Tibial artery (tissue), 4 donors: Measurements from ENCODE around the gene CCR6.

Experiments used
- DNase-seq, 2 donors: peaks; one replicate each; pipeline ENCODE4 v3.0.0-alpha.2; 2019
- H3K27ac ChIP-seq, 2 donors: fragments of 200-600 bp; sonication (generic) in 1 of 2; 1 replicate in 1 of 2; 2 replicates in 1 of 2; pipeline ENCODE4 v1.5.1; 2018 to 2019; ENCODE audit warnings: mild to moderate bottlenecking in 1 of 2
- H3K27me3 ChIP-seq, 2 donors: fragments of 200-600 bp; sonication (generic) in 1 of 2; one replicate each; pipeline versions ENCODE4 v1.5.1 to v1.6.0; 2016 to 2019
- H3K36me3 ChIP-seq, 3 donors: fragments of 200-600 bp; sonication (generic) in 2 of 3; one replicate each; pipeline ENCODE4 v1.5.1; 2016 to 2019; ENCODE audit warnings: mild to moderate bottlenecking in 2 of 3
- H3K4me1 ChIP-seq, 4 donors: fragments of 200-600 bp; sonication (generic) in 2 of 4; 1 replicate in 3 of 4; 2 replicates in 1 of 4; pipeline ENCODE4 v1.5.1; 2016 to 2019
- H3K4me3 ChIP-seq, 2 donors: fragments of 200-600 bp; sonication (generic) in 1 of 2; 1 replicate in 1 of 2; 2 replicates in 1 of 2; pipeline ENCODE4 v1.5.1; 2018 to 2019; ENCODE audit warnings: mild to moderate bottlenecking in 2 of 2
- H3K9me3 ChIP-seq, 3 donors: fragments of 200-600 bp; sonication (generic) in 1 of 3; one replicate each; pipeline ENCODE4 v1.5.1; 2016 to 2019
- CTCF ChIP-seq, 2 experiments: fragments of 200-600 bp in 1 of 2; fragments of 450-650 bp in 1 of 2; IDR thresholded peaks; one replicate each; pipeline ENCODE4 v1.5.1; 2017 to 2019; ENCODE audit warnings: antibody characterized with exemption in 2 of 2, mild to moderate bottlenecking in 1 of 2, moderate library complexity in 1 of 2
- intact Hi-C: fragments of 100-400 bp; cut with DNase I; formaldehyde crosslinking; loops from one replicate; pipeline ENCODE4 v1.15.0; 2023; ENCODE audit warnings: low total_unique reads

Gene CCR6

GRCh38 chr6:167129159-167129558 lies 6.3 kb downstream of the CCR6 start:
- intact Hi-C loops, result no loop called here
- TF ChIP-seq CTCF (IDR thresholded peaks at IDR 0.05), result no peak
- no peaks in the 10 kb centered on the region for H3K4me1 ChIP-seq

GRCh38 chr6:167129562-167129961 lies 6.7 kb downstream of the CCR6 start:
- TF ChIP-seq CTCF (IDR thresholded peaks at IDR 0.05), result no peak
- H3K4me1 ChIP-seq, result no peaks in the 10 kb centered on the region
- no peaks in the 10 kb centered on the region for H3K27me3 ChIP-seq
- DNase-seq, result no peak
- intact Hi-C loops, result no loop called here
- H3K36me3 ChIP-seq, result no peaks in the 10 kb centered on the region
- no peak overlapping the region for H3K4me3 ChIP-seq
- no peak overlapping the region for H3K27ac ChIP-seq
- H3K9me3 ChIP-seq, result no peaks in the 10 kb centered on the region

More at GRCh38 chr6:167129159-167129558, 6.3 kb downstream of the CCR6 start:
- no peaks in the 10 kb centered on the region for H3K36me3 ChIP-seq
- DNase-seq, result no peak
- no peak overlapping the region for H3K27ac ChIP-seq
- H3K9me3 ChIP-seq, result no peaks in the 10 kb centered on the region
- H3K27me3 ChIP-seq, result no peaks in the 10 kb centered on the region
- no peak overlapping the region for H3K4me3 ChIP-seq

- intact Hi-C loops, result no loop called here
- no peak overlapping the region for H3K4me3 ChIP-seq
- no peaks in the 10 kb centered on the region for H3K9me3 ChIP-seq
- DNase-seq, result no peak
- H3K27ac ChIP-seq, result no peak overlapping the region
- no peaks in the 10 kb centered on the region for H3K27me3 ChIP-seq
- no peak for TF ChIP-seq CTCF (IDR thresholded peaks at IDR 0.05)
- no peaks in the 10 kb centered on the region for H3K4me1 ChIP-seq
- no peaks in the 10 kb centered on the region for H3K36me3 ChIP-seq
Measured at GRCh38 chr6:167130008-167130677, 7.2 kb downstream of the CCR6 start.

- H3K4me3 ChIP-seq, result no peak overlapping the region
- no peak for DNase-seq
- no peak for TF ChIP-seq CTCF (IDR thresholded peaks at IDR 0.05)
- no peaks in the 10 kb centered on the region for H3K36me3 ChIP-seq
- intact Hi-C loops, result no loop called here
- no peak overlapping the region for H3K27ac ChIP-seq
- H3K4me1 ChIP-seq, result no peaks in the 10 kb centered on the region
- no peaks in the 10 kb centered on the region for H3K9me3 ChIP-seq
- no peaks in the 10 kb centered on the region for H3K27me3 ChIP-seq
Measured at GRCh38 chr6:167130712-167131684, 8.1 kb downstream of the CCR6 start.

GRCh38 chr6:167134448-167135328 lies 11.8 kb downstream of the CCR6 start:
- DNase-seq, result no peak

More at GRCh38 chr6:167134448-167135328, 11.8 kb downstream of the CCR6 start:
- H3K27me3 ChIP-seq, result no peaks in the 10 kb centered on the region
- no peak overlapping the region for H3K4me3 ChIP-seq
- H3K4me1 ChIP-seq, result no peaks in the 10 kb centered on the region
- H3K9me3 ChIP-seq, result no peaks in the 10 kb centered on the region
- intact Hi-C loops, result no loop called here
- no peak for TF ChIP-seq CTCF (IDR thresholded peaks at IDR 0.05)
- no peaks in the 10 kb centered on the region for H3K36me3 ChIP-seq
- no peak overlapping the region for H3K27ac ChIP-seq
